Measurements from ENCODE around the gene USP7. TPM values are rescaled to one million over a fixed set of nuclear protein-coding genes. Genes with fewer than 3 reads are reported as not detected.

The USP7 gene
- total RNA-seq, 3 donors from 2014 or later: 125 to 144 (median 130) TPM

DNA sequence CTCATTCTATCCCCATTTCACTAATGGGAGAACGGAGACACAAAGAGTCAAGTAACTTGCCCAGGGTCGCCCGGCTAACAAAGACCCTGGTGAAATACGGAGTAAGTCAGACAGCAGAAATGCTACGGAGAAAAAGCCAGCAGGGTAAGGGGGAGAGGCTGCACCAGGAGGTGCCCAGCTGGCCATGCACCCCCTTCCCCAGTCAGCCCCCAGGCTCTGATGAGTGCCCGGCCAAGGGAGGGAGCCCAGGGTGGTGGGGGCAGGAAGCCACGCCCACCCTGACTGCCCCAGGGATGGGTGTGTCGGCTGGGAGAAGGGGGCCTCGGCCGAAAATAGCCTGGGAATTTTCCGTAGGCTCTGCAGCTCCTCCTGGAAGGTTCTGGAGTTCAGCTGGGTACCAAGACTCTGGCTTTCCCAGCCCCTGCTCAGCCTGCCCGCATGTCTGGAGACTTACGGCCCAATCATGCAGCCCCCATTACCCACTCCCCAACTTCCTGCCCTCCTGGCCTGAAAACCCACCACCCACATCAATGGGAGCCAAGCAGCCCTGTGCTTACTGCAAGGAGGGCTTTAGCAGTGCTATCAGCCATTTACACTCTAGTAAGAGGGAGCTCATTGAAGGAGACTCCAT lies 99.1 kb downstream of the USP7 start:
- TF ChIP-seq, protein P1, sequence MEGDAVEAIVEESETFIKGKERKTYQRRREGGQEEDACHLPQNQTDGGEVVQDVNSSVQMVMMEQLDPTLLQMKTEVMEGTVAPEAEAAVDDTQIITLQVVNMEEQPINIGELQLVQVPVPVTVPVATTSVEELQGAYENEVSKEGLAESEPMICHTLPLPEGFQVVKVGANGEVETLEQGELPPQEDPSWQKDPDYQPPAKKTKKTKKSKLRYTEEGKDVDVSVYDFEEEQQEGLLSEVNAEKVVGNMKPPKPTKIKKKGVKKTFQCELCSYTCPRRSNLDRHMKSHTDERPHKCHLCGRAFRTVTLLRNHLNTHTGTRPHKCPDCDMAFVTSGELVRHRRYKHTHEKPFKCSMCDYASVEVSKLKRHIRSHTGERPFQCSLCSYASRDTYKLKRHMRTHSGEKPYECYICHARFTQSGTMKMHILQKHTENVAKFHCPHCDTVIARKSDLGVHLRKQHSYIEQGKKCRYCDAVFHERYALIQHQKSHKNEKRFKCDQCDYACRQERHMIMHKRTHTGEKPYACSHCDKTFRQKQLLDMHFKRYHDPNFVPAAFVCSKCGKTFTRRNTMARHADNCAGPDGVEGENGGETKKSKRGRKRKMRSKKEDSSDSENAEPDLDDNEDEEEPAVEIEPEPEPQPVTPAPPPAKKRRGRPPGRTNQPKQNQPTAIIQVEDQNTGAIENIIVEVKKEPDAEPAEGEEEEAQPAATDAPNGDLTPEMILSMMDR (IDR thresholded peaks at IDR 0.05): no peak
- peaks cover 48% of the 10 kb centered on the region for H3K4me1 ChIP-seq (ENCODE audit: low read depth)
- intact Hi-C loops (cut with DNase I, micrococcal nuclease): no loop called here
- H3K4me3 ChIP-seq: no peak overlapping the region
- H3K9me3 ChIP-seq: no peaks in the 10 kb centered on the region
- ATAC-seq: no peak
- no peaks in the 10 kb centered on the region for H3K36me3 ChIP-seq (ENCODE audit: low read depth)
- peak in 1 of 3 donors; percentile 57 for DNase-seq

DNA sequence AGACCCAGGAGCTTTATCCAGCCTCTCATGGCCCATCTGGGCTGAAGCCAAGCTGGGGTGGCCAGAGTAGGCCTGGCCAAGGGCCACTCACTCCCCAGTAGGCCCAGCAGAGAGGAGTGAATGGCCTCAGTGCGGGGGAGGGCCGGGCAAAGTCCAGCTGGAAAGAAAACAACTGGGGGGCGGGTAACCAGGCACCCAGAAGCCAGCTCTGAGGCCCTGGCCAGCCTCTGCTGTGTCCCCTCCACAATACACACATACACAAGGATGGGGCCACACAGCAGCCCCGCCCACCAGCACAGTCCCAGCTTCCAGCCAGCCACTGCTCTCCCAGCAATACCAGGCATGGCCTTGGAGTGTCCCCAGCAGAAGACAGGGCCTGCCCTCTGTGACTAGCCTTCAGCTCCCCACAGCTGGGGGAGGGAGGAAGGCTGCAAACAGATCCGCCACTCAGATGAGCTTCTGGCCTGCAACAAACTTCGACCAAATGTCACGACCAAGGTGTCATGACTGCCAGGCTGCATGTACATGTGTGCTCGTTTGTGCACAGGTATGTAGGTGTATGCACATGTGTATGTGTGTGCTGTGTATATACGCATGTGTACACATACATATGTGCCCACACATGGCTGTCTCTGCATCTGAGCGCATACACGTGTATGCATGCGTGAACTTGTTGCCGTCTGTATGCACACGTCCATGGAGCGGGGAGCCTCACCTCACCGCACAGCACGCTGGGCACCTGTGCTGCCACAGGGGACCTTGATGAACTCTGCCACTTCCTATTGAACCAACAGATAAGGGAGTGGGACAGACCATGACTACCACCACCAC lies 99.9 kb downstream of the USP7 start:
- DNase-seq (peak; percentile 68 to 80 (median 77)), ATAC-seq (peak; percentile 50)
- Histone ChIP-seq H3K36me3 (ENCODE audit: low read depth) (no peaks in the 10 kb centered on the region), H3K9me3 (no peaks in the 10 kb centered on the region), H3K4me1 (ENCODE audit: low read depth) (peaks cover 42% of the 10 kb centered on the region), H3K4me3 (no peak overlapping the region)
- TF ChIP-seq, protein P1 (IDR thresholded peaks at IDR 0.05): no peak
- intact Hi-C loops (cut with DNase I, micrococcal nuclease): no loop called here

DNA sequence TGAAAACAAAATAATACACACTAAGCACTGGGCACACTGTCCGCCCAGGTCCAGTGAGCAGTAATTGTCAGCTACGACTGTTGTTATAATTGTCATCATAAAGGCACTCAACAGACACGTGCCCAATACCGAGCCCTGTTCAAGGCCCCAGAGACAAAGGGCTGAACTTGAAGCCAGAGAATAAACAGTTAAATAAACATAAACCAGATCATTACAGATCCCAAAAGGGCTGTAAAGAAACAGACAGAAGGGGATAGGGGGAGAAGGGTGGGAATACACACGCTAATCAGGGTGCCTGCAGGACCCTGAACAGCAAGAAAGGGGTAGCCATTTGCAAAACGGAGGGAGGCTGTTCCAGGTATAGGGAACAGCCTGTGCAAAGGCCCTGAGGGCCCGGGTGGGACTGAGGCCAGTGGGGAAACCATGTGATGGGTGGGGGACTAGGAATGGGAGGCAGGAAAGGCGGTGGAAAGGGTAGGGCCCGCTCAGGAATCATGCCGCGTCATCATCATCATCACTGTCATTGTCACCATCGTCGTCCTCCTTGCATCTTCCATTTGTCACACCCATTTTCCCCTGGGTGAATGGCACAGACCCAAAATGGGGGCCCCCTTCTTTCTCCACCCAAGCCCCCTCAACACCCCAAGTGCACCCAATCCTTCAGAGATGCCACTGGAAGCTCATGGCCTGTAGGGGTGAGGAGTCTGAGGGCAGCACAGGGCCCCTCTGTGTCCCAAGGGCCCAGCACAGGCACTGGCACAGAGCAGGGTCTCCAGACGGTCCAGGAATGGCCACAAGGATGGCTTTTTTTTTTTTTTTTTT lies 101.2 kb downstream of the USP7 start:
- no peak for ATAC-seq

DNA sequence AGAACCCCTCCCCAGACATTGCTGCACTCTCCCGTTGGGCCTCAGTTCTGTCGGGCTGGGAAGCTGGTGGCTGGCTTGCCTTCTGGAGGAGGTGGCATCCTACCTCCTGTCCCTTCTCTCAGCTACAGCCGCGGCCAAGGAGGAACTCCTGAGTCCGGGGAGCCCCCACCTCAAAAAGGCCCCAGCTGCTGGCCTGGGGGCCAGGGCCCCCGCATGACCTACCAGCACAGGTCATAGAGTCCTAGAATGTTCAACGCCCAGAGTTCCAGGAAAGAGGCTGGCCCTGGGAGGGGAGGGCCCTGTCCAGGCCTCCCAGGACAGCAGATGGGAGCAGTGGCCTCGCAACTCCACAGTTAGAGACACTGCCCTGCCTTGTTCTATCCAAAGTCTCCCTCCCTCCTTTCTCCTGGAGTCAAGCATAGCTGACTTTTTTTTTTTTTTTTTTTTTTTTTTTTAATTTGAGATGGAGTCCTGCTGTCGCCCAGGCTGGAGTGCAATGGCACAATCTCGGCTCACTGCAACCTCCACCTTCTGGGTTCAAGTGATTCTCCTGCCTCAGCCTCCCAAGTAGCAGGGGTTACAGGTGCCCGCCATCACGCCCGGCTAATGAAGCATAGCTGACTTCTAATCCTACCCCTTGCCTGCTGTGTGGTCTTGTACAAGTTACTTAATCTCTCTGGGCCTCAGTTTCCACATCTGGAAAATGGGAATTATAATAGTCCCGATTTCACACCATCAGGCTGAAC lies 102.0 kb downstream of the USP7 start:
- Histone ChIP-seq H3K4me3 (no peak overlapping the region), H3K4me1 (ENCODE audit: low read depth) (peaks cover 32% of the 10 kb centered on the region), H3K36me3 (ENCODE audit: low read depth) (no peaks in the 10 kb centered on the region), H3K9me3 (no peaks in the 10 kb centered on the region)
- peak in 2 of 3 donors; percentile 36 to 44 for DNase-seq
- intact Hi-C loops (cut with DNase I, micrococcal nuclease): no loop called here
- TF ChIP-seq, protein P1 (IDR thresholded peaks at IDR 0.05): no peak
- peak; percentile 4 for ATAC-seq

More for the DNA sequence above, 101.2 kb downstream of the USP7 start:
- no peaks in the 10 kb centered on the region for H3K36me3 ChIP-seq (ENCODE audit: low read depth)
- DNase-seq: peak in 1 of 3 donors; percentile 42
- peaks cover 40% of the 10 kb centered on the region for H3K4me1 ChIP-seq (ENCODE audit: low read depth)
- H3K4me3 ChIP-seq: no peak overlapping the region
- TF ChIP-seq, protein P1 (IDR thresholded peaks at IDR 0.05): no peak
- no peaks in the 10 kb centered on the region for H3K9me3 ChIP-seq
- intact Hi-C loops (cut with DNase I, micrococcal nuclease): no loop called here

Measured in mucosa of descending colon (tissue), 3 donors.